Lower lobe of right lung (tissue), 2 donors: ENCODE data around the gene DIP2C. TPM values are rescaled to one million over a fixed set of nuclear protein-coding genes. Genes with fewer than 3 reads are reported as not detected.
A peak's percentile ranks its signal among the peaks of the same experiment; 100 is the strongest.

Source experiments
- ATAC-seq, 2 donors: fragments of 200-7000 bp; cut with Tn5 transposase; one replicate each; pipeline ENCODE4 v1.9.1; 2020 to 2022; ENCODE audit warnings: mild to moderate bottlenecking in 2 of 2, moderate library complexity in 2 of 2
- DNase-seq: peaks from one replicate; pipeline ENCODE4 v3.0.0-alpha.2; 2020
- H3K27ac ChIP-seq: fragments of 200-600 bp; one replicate; pipeline ENCODE4 v1.8.0; 2022
- H3K27me3 ChIP-seq: fragments of 200-600 bp; one replicate; pipeline ENCODE4 v1.8.0; 2022; ENCODE audit warnings: low read depth
- H3K36me3 ChIP-seq: fragments of 200-600 bp; one replicate; pipeline ENCODE4 v1.8.0; 2022; ENCODE audit warnings: mild to moderate bottlenecking
- H3K4me1 ChIP-seq: fragments of 200-600 bp; one replicate; pipeline ENCODE4 v1.8.0; 2022
- H3K4me3 ChIP-seq: fragments of 200-600 bp; one replicate; pipeline ENCODE4 v1.8.0; 2022; ENCODE audit warnings: mild to moderate bottlenecking
- H3K9me3 ChIP-seq: fragments of 200-600 bp; one replicate; pipeline ENCODE4 v1.8.0; 2022
- CTCF ChIP-seq: fragments of 200-600 bp; IDR thresholded peaks from one replicate; pipeline ENCODE4 v1.8.0; 2022; ENCODE audit warnings: antibody characterized with exemption, mild to moderate bottlenecking
- intact Hi-C: fragments of 100-400 bp; cut with DNase I; formaldehyde crosslinking; loops from one replicate; pipeline ENCODE4 v1.11.0; 2022
- total RNA-seq: library from RNA; stranded (reverse); fragmentation: NEBNext Ultra II Directional; extraction: Animal tissue kit (Norgen Biotek cat#: 25700); gene quantifications from one replicate; pipeline ENCODE4 v1.2.1, GENCODE V29; 2021
- donor health status: DM: no; HTN: yes; CAD: no; lungs with severe emphysema.

The DIP2C gene
- total RNA-seq, 1 donor from 2014 or later = 15.1 TPM

GRCh38 chr10:576130-576465, 113.4 kb downstream of the DIP2C start:
- H3K9me3 ChIP-seq = no peaks in the 10 kb centered on the region
- no peak for TF ChIP-seq CTCF
- intact Hi-C loops = no loop called here
- H3K27me3 ChIP-seq = no peaks in the 10 kb centered on the region
- ATAC-seq (no peak), DNase-seq (peak; percentile 7)
- no peak overlapping the region for H3K4me3 ChIP-seq
- no peak overlapping the region for H3K27ac ChIP-seq
- no peaks in the 10 kb centered on the region for H3K36me3 ChIP-seq
- H3K4me1 ChIP-seq = peaks cover 18% of the 10 kb centered on the region

- intact Hi-C loops = no loop called here
- Histone ChIP-seq H3K4me3 (no peak overlapping the region), H3K27ac (no peak overlapping the region), H3K4me1 (peaks cover 13% of the 10 kb centered on the region), H3K9me3 (no peaks in the 10 kb centered on the region), H3K36me3 (no peaks in the 10 kb centered on the region), H3K27me3 (no peaks in the 10 kb centered on the region)
- ATAC-seq (peak; percentile 17 to 52), DNase-seq (peak; percentile 24)
- no peak for TF ChIP-seq CTCF
Measured at GRCh38 chr10:575402-576129, 113.9 kb downstream of the DIP2C start.

GRCh38 chr10:572696-573095, 116.8 kb downstream of the DIP2C start:
- no peak overlapping the region for H3K4me3 ChIP-seq
- no peaks in the 10 kb centered on the region for H3K27me3 ChIP-seq
- intact Hi-C loops = no loop called here
- no peaks in the 10 kb centered on the region for H3K36me3 ChIP-seq
- TF ChIP-seq CTCF = no peak
- H3K4me1 ChIP-seq = peaks cover 9% of the 10 kb centered on the region
- DNase-seq (no peak), ATAC-seq (no peak)
- H3K27ac ChIP-seq = no peak overlapping the region
- peaks cover 5% of the 10 kb centered on the region for H3K9me3 ChIP-seq

GRCh38 chr10:571688-572451, 117.6 kb downstream of the DIP2C start:
- Histone ChIP-seq H3K9me3 (peaks cover 5% of the 10 kb centered on the region), H3K27me3 (no peaks in the 10 kb centered on the region), H3K4me1 (peaks cover 9% of the 10 kb centered on the region), H3K27ac (no peak overlapping the region), H3K36me3 (no peaks in the 10 kb centered on the region), H3K4me3 (no peak overlapping the region)
- TF ChIP-seq CTCF = no peak
- intact Hi-C loops = no loop called here
- DNase-seq (peak; percentile 32), ATAC-seq (no peak)

- H3K36me3 ChIP-seq = no peaks in the 10 kb centered on the region
- no peak overlapping the region for H3K27ac ChIP-seq
- H3K4me1 ChIP-seq = peaks cover 8% of the 10 kb centered on the region
- H3K27me3 ChIP-seq = no peaks in the 10 kb centered on the region
- intact Hi-C loops = no loop called here
- peak; percentile 27 for DNase-seq
- no peak overlapping the region for H3K4me3 ChIP-seq
- ATAC-seq = no peak
- H3K9me3 ChIP-seq = peaks cover 5% of the 10 kb centered on the region
- TF ChIP-seq CTCF = no peak
Measured at GRCh38 chr10:571166-571565, 118.3 kb downstream of the DIP2C start.
